Muscle of leg (tissue), 11 donors: ENCODE data around the gene FBXW4. TPM values are rescaled to one million over a fixed set of nuclear protein-coding genes. Genes with fewer than 3 reads are reported as not detected.
A peak's percentile ranks its signal among the peaks of the same experiment; 100 is the strongest.
"Not testable (repeated sequence)": the region's sequence is repeated elsewhere in the genome, so short reads cannot be mapped to it uniquely, and the experiment has no call there.

Experiments used
- DNase-seq: peaks from one replicate; pipeline ENCODE4 v3.0.0; 2013
- H3K27ac ChIP-seq: one replicate; pipeline ENCODE4 v1.5.1; 2013; ENCODE audit warnings: mild to moderate bottlenecking, low read length, control low read depth
- H3K27me3 ChIP-seq: one replicate; pipeline ENCODE4 v1.6.1; 2013; ENCODE audit warnings: low read length; ENCODE audit not compliant: control insufficient read depth, insufficient read depth
- H3K36me3 ChIP-seq: one replicate; pipeline ENCODE4 v1.6.1; 2013; ENCODE audit warnings: low read length; ENCODE audit not compliant: control insufficient read depth, insufficient read depth
- H3K4me1 ChIP-seq: one replicate; pipeline ENCODE4 v1.6.1; 2013; ENCODE audit warnings: low read length; ENCODE audit not compliant: control insufficient read depth, insufficient read depth
- H3K4me3 ChIP-seq: one replicate; pipeline ENCODE4 v1.5.1; 2013; ENCODE audit warnings: low read length, control low read depth
- H3K9me3 ChIP-seq: replicated peaks from 2 replicates; pipeline ENCODE4 v1.6.1; 2013; ENCODE audit warnings: low read depth, low read length; ENCODE audit not compliant: control insufficient read depth
- WGBS: methylation state at CpG from one replicate; pipeline ENCODE4 v1.1.5; 2013; ENCODE audit warnings: missing lambda C conversion rate; ENCODE audit not compliant: insufficient coverage; 5-methylcytosine and 5-hydroxymethylcytosine counted together
- polyA plus RNA-seq, 8 donors: library from polyadenylated mRNA; unstranded; fragments of 120-200 nt; gene quantifications; one replicate each; pipeline versions ENCODE4 v1.2.1 to v1.2.3, GENCODE V29; 2013; ENCODE audit warnings: inconsistent platforms in 1 of 8, low replicate concordance in 1 of 8; ENCODE audit not compliant: insufficient read length in 8 of 8, insufficient read depth in 1 of 8
- total RNA-seq: library from RNA; stranded (reverse); fragments of 120-200 nt; gene quantifications from one replicate; pipeline ENCODE4 v1.2.4, GENCODE V29; 2013

FBXW4 gene
- total and polyA plus RNA-seq, 9 donors, result 38.0 to 51.5 (median 44.1) TPM

DNA sequence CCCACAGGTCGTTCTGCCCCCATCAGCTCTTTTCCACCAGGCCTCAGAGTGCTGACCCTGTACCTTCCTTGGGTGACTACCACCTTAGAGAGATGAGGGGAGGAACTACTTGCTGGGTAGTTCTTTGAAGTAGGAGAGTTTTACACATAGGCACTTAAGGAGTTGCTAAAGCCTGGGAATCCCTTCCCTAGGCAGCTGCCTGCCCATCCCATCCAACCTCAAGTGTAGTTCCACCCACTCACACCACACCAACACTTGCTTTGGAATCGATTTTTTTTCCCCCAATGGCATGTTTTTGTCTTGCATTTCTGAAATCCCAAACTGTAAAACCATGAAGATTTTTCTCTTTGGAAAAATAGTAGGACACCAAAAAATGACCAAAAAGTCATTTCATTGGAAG is 47.7 kb downstream of the FBXW4 start:
- H3K27me3 ChIP-seq, result no peaks in the 10 kb centered on the region
- peaks cover 8% of the 10 kb centered on the region for H3K4me1 ChIP-seq
- WGBS, result 57% methylated on average over 1 of the region's 2 CpGs
- H3K9me3 ChIP-seq, result no peaks in the 10 kb centered on the region
- no peak overlapping the region for H3K4me3 ChIP-seq
- no peak overlapping the region for H3K27ac ChIP-seq
- DNase-seq, result no peak
- H3K36me3 ChIP-seq, result peaks cover 61% of the 10 kb centered on the region

DNA sequence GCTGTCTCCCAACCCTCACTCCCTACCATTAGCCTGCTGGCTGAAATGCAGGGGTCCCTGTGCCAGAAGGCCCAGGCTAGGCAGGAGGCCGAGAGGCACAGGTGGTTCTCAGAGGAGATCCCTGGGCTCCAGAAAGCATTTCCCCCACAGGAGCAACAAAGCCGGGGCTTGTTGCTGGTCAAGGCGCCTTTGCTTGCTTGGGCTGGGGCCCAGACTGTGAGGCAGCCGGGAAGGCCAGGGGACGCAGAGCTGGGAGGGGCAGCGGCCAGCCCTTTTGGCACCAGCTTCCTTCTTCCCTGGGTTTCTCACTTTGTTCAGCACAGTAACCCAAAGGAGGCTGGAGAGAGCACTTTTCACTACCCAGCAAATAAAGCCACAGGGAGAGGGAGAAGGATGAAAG is 48.6 kb downstream of the FBXW4 start:
- WGBS, result 30% methylated on average over 3 of the region's 6 CpGs
- no peak overlapping the region for H3K4me3 ChIP-seq
- no peaks in the 10 kb centered on the region for H3K9me3 ChIP-seq
- no peaks in the 10 kb centered on the region for H3K27me3 ChIP-seq
- no peak overlapping the region for H3K27ac ChIP-seq
- peaks cover 8% of the 10 kb centered on the region for H3K4me1 ChIP-seq
- DNase-seq, result peak; percentile 51
- peaks cover 54% of the 10 kb centered on the region for H3K36me3 ChIP-seq

DNA sequence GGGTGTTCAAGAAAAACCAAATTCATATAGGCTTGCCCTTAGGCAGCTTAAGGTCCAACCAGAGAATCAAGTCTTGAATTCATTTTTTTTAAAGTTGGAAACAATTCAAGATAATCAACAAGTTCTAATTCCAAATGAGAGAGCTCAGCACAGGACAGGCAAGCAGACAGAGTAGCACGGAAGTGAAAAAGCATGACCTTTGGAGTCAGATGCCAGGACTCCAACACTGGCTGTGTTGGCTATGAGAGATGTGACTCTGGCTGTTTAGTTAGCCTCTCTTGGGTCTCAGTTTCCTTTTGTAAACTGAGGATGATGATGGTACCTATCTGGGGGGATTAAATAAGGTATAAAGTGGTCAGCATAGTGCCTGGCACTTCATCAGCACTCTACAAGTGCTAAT is 49.3 kb downstream of the FBXW4 start:
- Histone ChIP-seq H3K27ac (no peak overlapping the region), H3K36me3 (peaks cover 47% of the 10 kb centered on the region), H3K9me3 (no peaks in the 10 kb centered on the region), H3K4me1 (peaks cover 8% of the 10 kb centered on the region), H3K27me3 (no peaks in the 10 kb centered on the region), H3K4me3 (no peak overlapping the region)
- DNase-seq, result no peak
- WGBS, result no CpG with 5 or more reads among the region's 1 CpG

DNA sequence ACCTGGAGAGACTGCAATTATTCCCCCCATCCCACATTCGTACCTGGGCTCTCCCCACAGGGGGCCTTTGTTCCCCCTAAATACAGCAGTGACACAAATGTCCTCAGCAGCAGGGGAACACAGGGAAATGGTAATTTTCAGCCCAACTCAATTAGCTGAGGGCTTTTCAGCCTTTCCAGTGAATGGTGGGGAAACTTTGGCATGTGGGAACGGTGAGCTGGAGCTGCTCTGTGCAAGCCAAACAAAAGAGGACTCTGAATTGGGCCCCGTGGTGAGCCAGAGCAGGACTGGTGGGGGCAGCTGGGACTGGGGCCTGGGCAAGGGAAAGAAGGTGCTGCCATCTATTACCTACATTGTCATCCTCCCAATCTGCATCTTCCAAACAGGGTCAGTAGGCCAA is 51.0 kb downstream of the FBXW4 start:
- H3K36me3 ChIP-seq, result peaks cover 35% of the 10 kb centered on the region
- H3K27me3 ChIP-seq, result no peaks in the 10 kb centered on the region
- peaks cover 8% of the 10 kb centered on the region for H3K4me1 ChIP-seq
- H3K4me3 ChIP-seq, result no peak overlapping the region
- DNase-seq, result no peak
- no peaks in the 10 kb centered on the region for H3K9me3 ChIP-seq
- no peak overlapping the region for H3K27ac ChIP-seq
- WGBS, result no CpG with 5 or more reads among the region's 3 CpGs

DNA sequence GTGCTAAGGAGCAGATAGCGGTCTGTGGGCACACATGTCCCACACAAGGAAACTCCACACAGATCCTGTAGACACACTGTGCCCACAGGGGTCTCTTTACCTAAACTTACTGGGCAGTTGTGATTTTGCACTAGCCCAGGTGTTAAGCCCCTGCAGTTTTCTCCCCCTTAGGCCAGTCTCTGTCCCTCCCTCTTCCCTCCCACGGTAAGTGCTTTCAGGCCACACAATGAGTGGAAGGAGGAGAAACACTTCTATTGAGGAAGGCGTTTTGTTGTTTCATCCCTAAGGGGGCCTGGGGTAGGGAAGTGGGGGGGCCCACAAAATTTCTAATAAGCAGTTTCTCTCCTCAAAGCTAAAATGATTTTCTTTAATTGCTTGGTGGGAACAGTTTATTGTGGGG is 51.4 kb downstream of the FBXW4 start:
- DNase-seq, result no peak
- H3K36me3 ChIP-seq, result peaks cover 33% of the 10 kb centered on the region
- H3K27ac ChIP-seq, result no peak overlapping the region
- WGBS, result 93% methylated on average over 1 of the region's 3 CpGs
- H3K9me3 ChIP-seq, result no peaks in the 10 kb centered on the region
- H3K27me3 ChIP-seq, result no peaks in the 10 kb centered on the region
- H3K4me1 ChIP-seq, result peaks cover 8% of the 10 kb centered on the region
- no peak overlapping the region for H3K4me3 ChIP-seq

DNA sequence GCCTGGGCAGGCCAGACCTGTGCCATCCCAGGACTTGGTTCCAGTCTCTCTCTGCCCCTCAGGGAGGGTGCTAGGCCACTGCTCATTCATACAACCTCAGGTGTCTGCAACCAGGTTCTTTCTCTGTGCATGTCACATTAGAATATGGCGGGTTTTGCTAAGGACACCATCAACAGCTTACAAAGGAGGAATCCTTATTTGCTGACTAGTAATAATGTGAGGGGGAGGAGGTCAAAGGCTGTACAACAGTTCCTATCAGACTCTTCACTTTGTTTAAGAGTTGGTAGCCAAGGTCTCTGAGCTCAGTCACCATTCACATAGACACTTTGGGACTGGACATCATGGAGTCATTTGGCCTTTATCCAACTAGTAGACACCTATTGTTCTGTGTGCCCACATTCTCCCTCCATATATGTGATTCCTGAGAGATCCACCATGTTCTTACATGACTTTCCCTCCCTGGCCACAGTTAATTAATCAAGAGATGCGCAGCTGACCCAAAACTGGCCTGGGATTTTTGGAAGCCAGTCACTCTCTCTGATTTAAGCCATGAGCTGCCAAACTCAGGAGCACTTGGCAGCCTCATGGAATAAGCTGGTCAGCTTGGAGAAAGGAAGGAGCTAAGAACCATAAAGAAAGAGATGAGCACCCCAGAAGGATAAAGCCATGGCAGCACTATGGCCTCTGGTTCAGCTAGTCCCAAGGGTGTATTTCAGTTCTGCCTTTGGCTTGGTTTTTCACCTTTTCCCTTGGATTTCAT is 55.6 kb downstream of the FBXW4 start:
- WGBS, result 100% methylated on average over 1 of the region's 2 CpGs
- Histone ChIP-seq H3K27ac (no peak overlapping the region), H3K9me3 (no peaks in the 10 kb centered on the region), H3K27me3 (no peaks in the 10 kb centered on the region), H3K36me3 (peaks cover 34% of the 10 kb centered on the region), H3K4me3 (no peak overlapping the region), H3K4me1 (no peaks in the 10 kb centered on the region)
- DNase-seq, result no peak

DNA sequence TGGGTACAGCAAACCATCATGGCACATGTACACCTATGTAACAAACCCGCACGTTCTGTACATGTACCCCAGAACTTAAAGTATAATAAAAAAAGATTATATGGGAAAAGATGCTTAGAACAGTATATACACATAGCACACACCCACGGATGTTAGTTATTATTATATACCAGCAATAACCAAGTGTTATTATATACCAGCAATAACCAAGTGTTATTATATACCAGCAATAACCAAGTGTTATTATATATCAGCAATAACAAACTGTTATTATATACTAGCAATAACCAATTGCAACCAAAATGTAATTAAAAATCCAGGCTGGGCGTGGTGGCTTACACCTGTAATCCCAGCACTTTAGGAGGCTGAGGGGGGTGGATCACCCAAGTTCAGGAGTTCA is 61.5 kb downstream of the FBXW4 start:
- H3K27ac ChIP-seq, DNase-seq, H3K9me3 ChIP-seq, H3K4me3 ChIP-seq, H3K27me3 ChIP-seq: not testable (repeated sequence)
- Histone ChIP-seq H3K36me3 (peaks cover 31% of the 10 kb centered on the region), H3K4me1 (peaks cover 13% of the 10 kb centered on the region)
- no CpG with 5 or more reads among the region's 4 CpGs for WGBS

DNA sequence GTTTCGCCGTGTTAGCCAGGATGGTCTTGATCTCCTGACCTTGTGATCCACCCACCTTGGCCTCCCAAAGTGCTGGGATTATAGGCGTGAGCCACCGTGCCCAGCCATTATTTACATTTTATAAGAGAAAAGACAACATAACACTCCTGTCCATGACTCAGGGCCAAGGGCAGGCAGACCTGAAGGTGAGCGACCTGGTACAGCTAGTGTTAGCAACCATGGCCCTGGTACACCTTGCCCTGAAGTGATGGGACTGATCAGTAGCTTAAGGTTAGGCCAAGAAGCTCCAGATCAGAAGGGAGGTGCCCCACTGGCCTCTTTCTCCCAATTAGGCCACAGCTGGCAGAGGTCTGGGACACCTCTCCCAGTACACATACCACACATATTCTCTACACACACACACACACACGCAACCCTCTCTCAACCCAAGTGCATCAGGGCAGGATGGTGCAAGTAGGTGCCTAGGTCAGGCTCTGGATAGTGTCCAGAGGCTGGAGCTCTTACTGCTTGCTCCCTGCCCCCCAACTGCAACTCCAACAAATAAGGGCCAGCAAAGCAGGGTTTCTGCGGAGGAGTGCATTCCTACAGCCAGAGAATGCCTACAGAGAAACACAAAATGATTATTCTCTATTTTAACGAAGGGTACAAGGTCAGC is 63.0 kb downstream of the FBXW4 start:
- Histone ChIP-seq H3K4me3 (no peak overlapping the region), H3K9me3 (no peaks in the 10 kb centered on the region), H3K36me3 (peaks cover 33% of the 10 kb centered on the region), H3K4me1 (peaks cover 13% of the 10 kb centered on the region), H3K27ac (no peak overlapping the region), H3K27me3 (no peaks in the 10 kb centered on the region)
- WGBS, result 62% methylated on average over 2 of the region's 8 CpGs
- DNase-seq, result no peak

DNA sequence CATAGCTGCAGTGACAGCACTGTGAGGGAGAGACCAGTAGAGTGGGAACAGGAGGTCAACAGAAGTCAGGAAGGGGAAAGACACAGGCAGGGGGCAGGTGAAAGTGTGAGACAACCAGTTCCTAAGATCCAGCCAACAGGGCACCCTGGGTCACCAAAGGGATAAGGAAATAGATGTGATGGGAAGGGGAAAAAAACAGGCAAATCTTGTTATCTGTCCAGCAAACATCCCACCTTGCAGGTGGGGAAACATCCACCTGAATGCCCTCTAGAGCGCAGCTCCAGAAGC is 64.4 kb downstream of the FBXW4 start:
- H3K27ac ChIP-seq, result no peak overlapping the region
- H3K9me3 ChIP-seq, result no peaks in the 10 kb centered on the region
- H3K36me3 ChIP-seq, result peaks cover 32% of the 10 kb centered on the region
- DNase-seq, result no peak
- WGBS, result 100% methylated on average over 1 of the region's 1 CpG
- H3K27me3 ChIP-seq, result no peaks in the 10 kb centered on the region
- no peak overlapping the region for H3K4me3 ChIP-seq
- peaks cover 16% of the 10 kb centered on the region for H3K4me1 ChIP-seq

DNA sequence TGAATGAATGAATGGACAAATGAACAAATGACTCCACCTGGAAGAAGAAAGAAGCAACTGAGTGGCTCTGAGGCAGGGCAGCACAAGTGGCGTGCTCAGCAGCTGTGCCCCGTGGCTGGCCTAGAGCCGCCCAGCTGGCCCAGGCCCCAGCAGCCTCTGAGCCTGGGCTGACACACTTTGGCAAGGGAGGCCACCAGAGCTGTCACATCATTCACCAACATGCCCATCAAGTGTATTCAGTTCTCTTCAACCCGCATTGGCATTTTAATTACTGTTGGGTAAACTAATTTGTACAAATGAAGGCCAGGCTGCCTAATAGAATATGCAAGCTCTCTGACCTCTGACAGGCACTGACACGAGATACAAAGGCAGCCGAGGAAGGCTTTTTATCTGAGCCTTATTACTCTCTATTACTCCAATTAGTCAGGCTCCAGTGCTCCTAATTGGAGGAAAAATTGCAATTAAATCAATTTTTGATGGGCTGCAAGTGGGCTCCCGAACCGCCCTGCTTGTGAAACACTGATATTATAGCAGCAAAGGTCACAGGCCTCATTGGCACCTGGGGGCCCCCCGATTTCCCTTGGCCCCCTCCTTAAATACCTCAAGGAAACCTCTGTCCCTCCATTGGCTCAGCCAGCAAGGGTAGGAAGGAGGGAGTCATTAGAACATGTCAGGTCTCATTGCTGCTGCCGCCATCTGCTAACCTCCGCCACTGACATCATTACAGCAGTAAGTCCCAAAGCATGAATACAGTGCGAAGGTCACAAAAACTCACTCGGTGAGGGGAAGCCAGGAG is 64.9 kb downstream of the FBXW4 start:
- WGBS, result 87% methylated on average over 9 of the region's 13 CpGs
- peak; percentile 36 for DNase-seq
- H3K27ac ChIP-seq, result no peak overlapping the region
- H3K36me3 ChIP-seq, result peaks cover 34% of the 10 kb centered on the region
- peaks cover 16% of the 10 kb centered on the region for H3K4me1 ChIP-seq
- H3K27me3 ChIP-seq, result no peaks in the 10 kb centered on the region
- no peak overlapping the region for H3K4me3 ChIP-seq
- no peaks in the 10 kb centered on the region for H3K9me3 ChIP-seq
